Activated CD4-positive, alpha-beta T cell treated with anti-CD3 and anti-CD28 coated beads for 1 hour (primary cell): ENCODE data around the gene TCN2.
"Not testable (repeated sequence)": the region's sequence is repeated elsewhere in the genome, so short reads cannot be mapped to it uniquely, and the experiment has no call there.

Experiments
- DNase-seq: peaks from one replicate; pipeline ENCODE4 v3.0.0-alpha.2; 2020

TCN2 gene

GRCh38 chr22:30614268-30614667 is 7.3 kb downstream of the TCN2 start:
- DNase-seq, result no peak

- DNase-seq, result no peak
These were observed 7.9 kb downstream of the TCN2 start for GRCh38 chr22:30614879-30615278.

- DNase-seq, result no peak
These were observed 8.6 kb downstream of the TCN2 start for GRCh38 chr22:30615543-30615954.

GRCh38 chr22:30617819-30618218 is 10.8 kb downstream of the TCN2 start:
- DNase-seq, result no peak

- DNase-seq, result not testable (repeated sequence)
These were observed 12.9 kb downstream of the TCN2 start for GRCh38 chr22:30619909-30620308.

- no peak for DNase-seq
These were observed 19.4 kb downstream of the TCN2 start for GRCh38 chr22:30626413-30626812.

GRCh38 chr22:30627471-30627870 is 20.5 kb downstream of the TCN2 start:
- no peak for DNase-seq

- no peak for DNase-seq
These were observed 21.5 kb downstream of the TCN2 start for GRCh38 chr22:30628491-30628890.

GRCh38 chr22:30631469-30631868 is 24.5 kb downstream of the TCN2 start:
- not testable (repeated sequence) for DNase-seq

- peak; percentile 86 for DNase-seq
These were observed 27.7 kb downstream of the TCN2 start for GRCh38 chr22:30634471-30635233.

- DNase-seq, result peak; percentile 94
These were observed 28.6 kb downstream of the TCN2 start, which contains the start of gene SLC35E4 for GRCh38 chr22:30635273-30636225. Gene SLC35E4 (plus strand): TSS chr22:30635781. CDS start chr22:30636451, 670 bp downstream.

- no peak for DNase-seq
These were observed 29.5 kb downstream of the TCN2 start for GRCh38 chr22:30636226-30637077.

GRCh38 chr22:30637701-30638114 is 30.7 kb downstream of the TCN2 start:
- no peak for DNase-seq

- no peak for DNase-seq
These were observed 33.4 kb downstream of the TCN2 start for GRCh38 chr22:30640361-30640760.

GRCh38 chr22:30640839-30641430 is 34.0 kb downstream of the TCN2 start:
- no peak for DNase-seq

GRCh38 chr22:30643055-30643875 is 36.3 kb downstream of the TCN2 start:
- no peak for DNase-seq

GRCh38 chr22:30646518-30647160 is 39.7 kb downstream of the TCN2 start:
- no peak for DNase-seq

GRCh38 chr22:30647536-30647935 is 40.6 kb downstream of the TCN2 start:
- no peak for DNase-seq

- DNase-seq, result no peak
These were observed 41.9 kb downstream of the TCN2 start for GRCh38 chr22:30648825-30649224.

- peak; percentile 72 for DNase-seq
These were observed 42.5 kb downstream of the TCN2 start for GRCh38 chr22:30649430-30650007.
